ENCODE results near the gene PPP1R12A.
"Not testable (repeated sequence)": the region's sequence is repeated elsewhere in the genome, so short reads cannot be mapped to it uniquely, and the experiment has no call there.

The PPP1R12A gene

DNA sequence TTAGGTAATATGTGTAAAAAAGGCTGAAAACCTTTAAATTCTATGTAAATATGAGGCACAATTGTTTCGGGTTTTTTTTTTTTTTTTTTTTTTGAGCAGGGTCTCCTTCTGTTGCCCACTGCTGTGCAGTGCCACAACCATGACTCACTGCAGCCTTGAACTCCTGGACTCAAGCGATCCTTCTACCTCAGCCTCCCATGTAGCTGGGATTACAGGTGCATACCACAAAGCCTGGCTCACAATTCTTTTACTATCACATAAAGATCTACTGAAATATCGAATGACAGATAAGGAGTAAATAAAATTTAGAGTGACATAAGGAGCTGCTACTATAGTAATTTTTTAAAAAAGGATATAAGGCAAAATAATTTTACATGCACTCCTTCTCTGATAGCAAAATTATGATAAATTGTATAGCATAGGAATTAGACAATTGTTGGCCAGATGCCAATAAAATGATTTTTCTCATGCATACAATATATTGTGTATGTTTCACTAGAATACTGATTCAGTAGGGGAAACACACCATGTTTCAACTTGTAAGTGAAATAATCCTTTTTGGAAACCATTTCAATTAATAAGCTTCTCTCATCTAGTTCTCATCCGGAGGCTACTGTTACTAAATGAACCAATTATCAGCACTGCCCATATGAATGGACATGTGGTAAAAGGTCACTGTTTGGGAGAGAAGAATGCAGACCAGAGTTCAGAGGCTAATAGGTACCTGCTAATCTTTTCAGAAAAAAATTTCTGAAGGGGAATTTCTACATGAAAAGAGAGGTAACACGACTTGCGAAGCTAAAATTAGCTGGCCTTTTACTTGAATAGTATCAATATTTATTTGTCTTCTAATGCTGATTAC is 108.4 kb downstream of the PPP1R12A start:
- H3K27ac ChIP-seq (ENCODE audit: low read depth, low read length), result no peak overlapping the region
- H3K9ac ChIP-seq (ENCODE audit: low read length), result no peak overlapping the region
- H3K27me3 ChIP-seq (ENCODE audit: control insufficient read depth, insufficient read depth, low read length), result no peaks in the 10 kb centered on the region
- peaks cover 2% of the 10 kb centered on the region for H3K4me1 ChIP-seq (ENCODE audit: control insufficient read depth, insufficient read depth, low read length)
- no peak overlapping the region for H3K4me3 ChIP-seq (ENCODE audit: low read length)
- no peaks in the 10 kb centered on the region for H3K36me3 ChIP-seq (ENCODE audit: control insufficient read depth, insufficient read depth, low read length)

DNA sequence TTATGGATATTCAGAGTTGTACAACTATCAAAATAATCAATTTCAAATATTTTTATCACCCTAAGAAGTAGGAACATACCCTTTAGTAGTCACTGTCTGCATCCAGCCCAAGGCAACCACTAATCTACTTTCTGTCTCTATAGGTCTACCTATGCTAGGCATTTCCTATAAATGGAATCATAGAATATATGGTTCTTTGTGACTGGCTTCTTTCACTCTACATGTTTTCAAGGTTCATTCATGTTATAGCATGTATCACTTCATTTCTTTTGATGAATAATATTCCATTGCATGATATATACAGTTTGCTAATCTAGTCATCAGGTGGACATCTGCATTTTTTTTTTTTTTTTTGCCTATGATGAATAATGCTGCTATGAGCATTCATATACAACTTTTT is 112.4 kb downstream of the PPP1R12A start:
- no peak overlapping the region for H3K27ac ChIP-seq (ENCODE audit: low read depth, low read length)
- peaks cover 5% of the 10 kb centered on the region for H3K36me3 ChIP-seq (ENCODE audit: control insufficient read depth, insufficient read depth, low read length)
- H3K9ac ChIP-seq (ENCODE audit: low read length), result no peak overlapping the region
- H3K4me1 ChIP-seq (ENCODE audit: control insufficient read depth, insufficient read depth, low read length), result peaks cover 9% of the 10 kb centered on the region
- no peaks in the 10 kb centered on the region for H3K27me3 ChIP-seq (ENCODE audit: control insufficient read depth, insufficient read depth, low read length)
- no peak overlapping the region for H3K4me3 ChIP-seq (ENCODE audit: low read length)

DNA sequence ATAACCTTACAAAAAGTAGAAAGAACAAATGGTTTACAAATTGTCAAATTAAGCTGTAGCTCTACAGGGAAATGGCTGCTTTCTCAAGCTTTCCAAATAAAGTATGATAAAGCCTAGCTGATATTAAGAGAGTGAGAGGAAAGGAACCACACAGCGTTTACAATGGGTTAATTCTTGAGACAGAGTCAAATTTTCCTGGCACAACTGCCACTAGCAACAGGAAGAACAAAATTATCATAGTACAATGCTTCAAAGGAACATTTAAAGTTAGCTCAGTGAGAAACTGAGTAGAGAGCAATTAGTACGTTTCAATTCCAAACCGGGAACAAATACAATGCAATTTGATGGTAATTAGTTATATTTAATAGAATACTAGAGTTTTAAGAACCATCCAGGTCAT is 116.0 kb downstream of the PPP1R12A start:
- no peak overlapping the region for H3K4me3 ChIP-seq (ENCODE audit: low read length)
- no peak overlapping the region for H3K9ac ChIP-seq (ENCODE audit: low read length)
- H3K27ac ChIP-seq (ENCODE audit: low read depth, low read length), result peak overlapping the region; percentile 14
- H3K27me3 ChIP-seq (ENCODE audit: control insufficient read depth, insufficient read depth, low read length), result no peaks in the 10 kb centered on the region
- H3K36me3 ChIP-seq (ENCODE audit: control insufficient read depth, insufficient read depth, low read length), result peaks cover 5% of the 10 kb centered on the region
- H3K4me1 ChIP-seq (ENCODE audit: control insufficient read depth, insufficient read depth, low read length), result peaks cover 9% of the 10 kb centered on the region

DNA sequence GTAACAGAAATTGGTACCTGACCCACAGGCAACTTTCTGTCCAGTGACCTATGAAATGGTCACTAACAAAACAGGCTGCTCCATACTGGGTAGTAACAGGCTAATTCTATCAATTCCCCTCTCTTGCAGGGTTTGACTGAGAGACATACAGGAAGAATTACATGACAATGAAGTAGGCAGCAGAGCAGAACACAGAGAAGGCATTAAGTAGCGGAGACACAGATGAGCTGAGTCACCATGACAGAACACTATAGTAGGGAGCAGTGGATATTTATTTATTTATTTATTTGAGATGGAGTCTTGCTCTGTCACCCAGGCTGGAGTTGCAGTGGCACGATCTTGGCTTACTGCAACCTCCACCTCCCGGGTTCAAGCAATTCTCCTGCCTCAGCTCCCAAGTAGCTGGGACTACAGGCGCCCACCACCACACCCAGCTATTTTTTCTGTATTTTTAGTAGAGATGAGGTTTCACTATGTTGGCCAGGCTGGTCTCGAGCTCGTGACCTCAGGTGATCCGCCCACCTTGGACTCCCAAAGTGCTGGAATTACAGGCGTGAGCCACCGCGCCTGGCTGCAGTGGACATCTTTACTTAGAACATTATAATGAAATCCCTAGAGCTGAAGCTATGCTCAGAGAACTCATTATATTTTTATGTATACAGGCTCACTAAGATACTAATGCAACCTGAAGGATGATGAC is 150.4 kb downstream of the PPP1R12A start:
- H3K27ac ChIP-seq (ENCODE audit: low read depth, low read length); H3K36me3 ChIP-seq (ENCODE audit: control insufficient read depth, insufficient read depth, low read length): not testable (repeated sequence)

DNA sequence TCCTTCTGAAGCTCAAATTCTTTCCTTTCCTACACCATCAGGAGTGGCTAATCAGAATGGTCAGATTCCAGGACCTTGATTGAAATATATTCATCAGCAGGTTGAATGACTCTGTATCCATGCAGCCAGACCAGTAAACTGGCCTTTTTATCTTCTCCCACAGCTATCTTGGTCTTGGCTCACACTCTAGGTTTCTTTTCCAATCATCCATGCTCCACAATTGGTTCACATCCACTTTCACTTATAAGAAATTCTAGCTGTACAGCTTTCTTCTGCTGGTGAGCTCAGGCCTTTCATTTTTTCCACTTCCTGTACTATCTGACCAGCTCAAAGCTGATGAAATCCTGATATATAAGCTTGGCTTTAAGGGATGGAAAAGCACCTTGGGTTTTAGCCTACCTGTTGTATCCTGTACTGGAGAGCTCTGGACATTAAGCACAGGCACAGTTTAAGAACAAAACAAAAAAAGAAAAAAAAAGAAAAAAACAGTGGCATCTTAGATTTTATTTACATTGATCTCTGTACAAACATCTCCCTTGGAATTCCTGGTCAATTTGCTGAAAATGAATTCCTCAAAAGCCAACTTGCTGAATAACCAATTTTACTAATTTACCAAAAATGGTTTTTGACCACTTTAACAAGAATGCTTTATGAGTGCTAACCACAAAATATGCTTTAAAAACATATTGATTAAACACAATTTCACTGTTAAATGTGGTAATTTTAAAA is 152.6 kb downstream of the PPP1R12A start:
- Histone ChIP-seq H3K36me3 (ENCODE audit: control insufficient read depth, insufficient read depth, low read length) (peaks cover 8% of the 10 kb centered on the region), H3K9ac (ENCODE audit: low read length) (no peak overlapping the region), H3K27ac (ENCODE audit: low read depth, low read length) (no peak overlapping the region), H3K27me3 (ENCODE audit: control insufficient read depth, insufficient read depth, low read length) (no peaks in the 10 kb centered on the region), H3K4me3 (ENCODE audit: low read length) (no peak overlapping the region), H3K4me1 (ENCODE audit: control insufficient read depth, insufficient read depth, low read length) (no peaks in the 10 kb centered on the region)

More for the DNA sequence above, 150.4 kb downstream of the PPP1R12A start:
- H3K4me1 ChIP-seq (ENCODE audit: control insufficient read depth, insufficient read depth, low read length); H3K4me3 ChIP-seq (ENCODE audit: low read length); H3K9ac ChIP-seq (ENCODE audit: low read length); H3K27me3 ChIP-seq (ENCODE audit: control insufficient read depth, insufficient read depth, low read length): not testable (repeated sequence)

DNA sequence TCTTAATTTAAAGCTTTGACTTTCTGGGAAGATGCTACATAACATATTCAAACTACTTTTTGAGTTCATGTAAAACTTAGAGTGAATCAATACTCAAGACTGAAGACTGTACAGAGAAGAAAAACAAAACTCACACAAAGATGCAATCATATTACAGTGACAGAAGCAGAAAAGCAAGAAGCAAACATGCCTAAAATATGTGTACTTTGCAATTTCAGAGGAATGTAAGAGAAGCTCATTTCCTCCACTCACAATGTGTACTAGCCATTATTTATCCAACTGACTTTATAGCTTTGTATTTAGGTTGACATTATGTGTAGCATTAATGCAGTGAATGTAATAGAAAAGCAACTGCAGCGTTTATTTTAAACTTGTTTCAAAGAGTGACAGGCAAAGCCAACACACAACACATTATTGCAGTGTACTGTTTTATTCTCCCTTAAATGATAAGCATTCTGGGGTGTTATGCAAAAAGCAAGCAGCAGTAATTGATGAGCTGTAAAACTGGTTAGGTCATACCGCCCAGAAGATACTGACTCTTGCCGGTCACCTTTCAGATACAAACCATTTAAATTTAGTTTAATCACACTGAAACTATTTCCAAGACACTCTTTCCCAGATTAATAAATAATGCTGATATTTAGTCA is 156.0 kb downstream of the PPP1R12A start:
- H3K36me3 ChIP-seq (ENCODE audit: control insufficient read depth, insufficient read depth, low read length), result no peaks in the 10 kb centered on the region
- H3K4me1 ChIP-seq (ENCODE audit: control insufficient read depth, insufficient read depth, low read length), result no peaks in the 10 kb centered on the region
- H3K4me3 ChIP-seq (ENCODE audit: low read length), result no peak overlapping the region

DNA sequence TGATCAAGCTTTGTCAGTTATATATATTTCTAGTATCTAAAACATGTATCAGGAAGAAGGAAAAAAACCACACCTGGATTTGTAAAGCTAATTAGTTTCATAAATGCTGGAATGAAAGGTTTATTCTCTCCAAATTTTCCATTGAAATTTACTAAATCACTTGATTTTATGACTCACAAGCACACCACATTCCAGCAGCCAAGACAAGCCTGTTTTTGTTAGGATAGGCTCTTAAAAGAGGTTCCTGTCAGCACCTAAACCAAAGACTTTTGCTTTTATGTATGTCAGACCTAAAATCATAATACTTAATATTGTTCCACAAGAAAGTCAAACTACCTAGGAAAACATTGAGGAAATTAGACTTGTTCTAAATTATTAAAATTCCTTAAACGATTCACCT is 158.8 kb downstream of the PPP1R12A start:
- no peaks in the 10 kb centered on the region for H3K36me3 ChIP-seq (ENCODE audit: control insufficient read depth, insufficient read depth, low read length)
- H3K4me1 ChIP-seq (ENCODE audit: control insufficient read depth, insufficient read depth, low read length), result no peaks in the 10 kb centered on the region
- H3K9ac ChIP-seq (ENCODE audit: low read length), result no peak overlapping the region
- H3K27ac ChIP-seq (ENCODE audit: low read depth, low read length), result no peak overlapping the region
- H3K27me3 ChIP-seq (ENCODE audit: control insufficient read depth, insufficient read depth, low read length), result no peaks in the 10 kb centered on the region
- H3K4me3 ChIP-seq (ENCODE audit: low read length), result no peak overlapping the region

More for the DNA sequence above, 156.0 kb downstream of the PPP1R12A start:
- H3K9ac ChIP-seq (ENCODE audit: low read length), result no peak overlapping the region
- H3K27me3 ChIP-seq (ENCODE audit: control insufficient read depth, insufficient read depth, low read length), result no peaks in the 10 kb centered on the region
- no peak overlapping the region for H3K27ac ChIP-seq (ENCODE audit: low read depth, low read length)

DNA sequence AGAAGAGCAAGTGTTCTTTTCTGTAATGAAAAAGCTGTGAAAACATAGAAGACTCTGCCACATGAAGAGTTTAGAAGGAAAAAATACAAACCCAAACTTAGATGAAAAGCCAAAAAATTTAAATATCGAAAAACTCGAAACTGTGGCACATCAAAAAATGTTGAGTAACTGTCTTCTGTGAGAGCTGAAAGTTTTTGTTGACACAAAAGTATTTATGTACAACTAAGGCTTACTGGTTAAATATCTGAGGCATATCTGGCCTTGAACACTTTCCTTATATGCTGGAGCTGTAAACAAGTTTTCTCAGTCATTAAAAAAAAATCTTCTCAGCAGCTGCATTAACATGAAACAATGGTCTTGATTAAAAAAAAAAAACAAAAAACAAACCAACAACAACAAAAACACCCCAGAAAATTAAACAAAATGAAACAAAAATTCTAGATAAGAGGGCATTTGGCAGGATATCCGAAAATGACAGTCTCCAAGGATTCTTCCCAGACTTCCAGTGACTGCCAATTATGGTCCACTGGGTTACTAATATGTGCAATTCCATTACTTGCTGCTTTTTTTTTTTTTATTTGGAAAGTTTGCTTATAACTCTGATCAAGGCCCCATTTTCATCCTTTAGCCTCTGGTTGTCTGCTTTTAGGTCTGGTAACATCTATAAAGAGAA is 159.4 kb downstream of the PPP1R12A start:
- Histone ChIP-seq H3K36me3 (ENCODE audit: control insufficient read depth, insufficient read depth, low read length) (no peaks in the 10 kb centered on the region), H3K4me3 (ENCODE audit: low read length) (no peak overlapping the region), H3K27me3 (ENCODE audit: control insufficient read depth, insufficient read depth, low read length) (no peaks in the 10 kb centered on the region), H3K4me1 (ENCODE audit: control insufficient read depth, insufficient read depth, low read length) (no peaks in the 10 kb centered on the region), H3K9ac (ENCODE audit: low read length) (no peak overlapping the region), H3K27ac (ENCODE audit: low read depth, low read length) (no peak overlapping the region)

DNA sequence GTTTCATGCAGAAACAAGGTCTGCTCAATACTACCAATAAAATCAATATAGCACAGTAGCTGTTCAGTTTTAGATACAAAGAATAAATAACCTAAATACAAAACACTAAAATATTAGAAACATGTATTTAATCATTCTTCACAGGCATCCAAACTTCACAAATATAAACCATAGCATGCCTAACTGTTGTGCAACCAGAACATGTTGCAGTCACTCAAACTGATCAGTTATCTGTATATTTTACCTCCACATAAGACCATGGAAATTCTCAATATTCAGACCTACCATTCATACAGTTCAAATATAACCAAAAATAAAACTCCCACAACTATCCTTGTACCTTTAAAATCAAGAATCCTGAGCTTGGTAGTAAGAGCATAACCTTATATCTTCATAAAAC is 161.0 kb downstream of the PPP1R12A start:
- Histone ChIP-seq H3K9ac (ENCODE audit: low read length) (no peak overlapping the region), H3K4me1 (ENCODE audit: control insufficient read depth, insufficient read depth, low read length) (no peaks in the 10 kb centered on the region), H3K36me3 (ENCODE audit: control insufficient read depth, insufficient read depth, low read length) (no peaks in the 10 kb centered on the region), H3K4me3 (ENCODE audit: low read length) (no peak overlapping the region), H3K27ac (ENCODE audit: low read depth, low read length) (no peak overlapping the region), H3K27me3 (ENCODE audit: control insufficient read depth, insufficient read depth, low read length) (no peaks in the 10 kb centered on the region)

DNA sequence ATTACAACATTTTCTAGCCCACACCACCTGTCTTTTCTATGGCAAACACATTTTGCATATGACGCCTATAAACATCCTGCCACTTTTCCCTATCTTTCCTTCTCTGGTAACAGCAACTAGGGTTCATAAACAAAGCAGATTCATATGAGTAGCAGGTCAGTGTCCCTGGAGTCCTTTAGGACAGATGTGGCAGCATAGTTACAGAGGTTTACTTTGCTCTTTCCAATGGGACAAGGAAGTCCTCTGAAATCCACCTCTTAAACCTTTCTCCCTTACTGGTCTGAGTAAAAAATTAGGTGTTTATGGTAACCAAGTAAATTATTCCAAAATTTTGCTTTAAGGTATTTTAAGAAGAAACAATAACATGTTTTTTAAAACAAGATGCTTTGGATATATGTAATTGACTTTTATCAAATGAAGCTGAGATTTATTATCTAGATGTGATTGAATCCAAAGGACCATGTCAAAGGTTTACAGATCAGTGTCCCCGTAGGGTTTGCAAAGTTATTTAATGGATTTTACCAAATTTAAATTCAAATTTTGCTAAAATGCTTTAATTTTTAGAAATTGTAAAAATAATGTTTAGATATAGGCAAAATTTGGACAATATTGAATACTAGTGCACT is 164.9 kb downstream of the PPP1R12A start:
- Histone ChIP-seq H3K27me3 (ENCODE audit: control insufficient read depth, insufficient read depth, low read length) (no peaks in the 10 kb centered on the region), H3K4me1 (ENCODE audit: control insufficient read depth, insufficient read depth, low read length) (no peaks in the 10 kb centered on the region), H3K9ac (ENCODE audit: low read length) (no peak overlapping the region), H3K4me3 (ENCODE audit: low read length) (no peak overlapping the region), H3K27ac (ENCODE audit: low read depth, low read length) (no peak overlapping the region), H3K36me3 (ENCODE audit: control insufficient read depth, insufficient read depth, low read length) (no peaks in the 10 kb centered on the region)

DNA sequence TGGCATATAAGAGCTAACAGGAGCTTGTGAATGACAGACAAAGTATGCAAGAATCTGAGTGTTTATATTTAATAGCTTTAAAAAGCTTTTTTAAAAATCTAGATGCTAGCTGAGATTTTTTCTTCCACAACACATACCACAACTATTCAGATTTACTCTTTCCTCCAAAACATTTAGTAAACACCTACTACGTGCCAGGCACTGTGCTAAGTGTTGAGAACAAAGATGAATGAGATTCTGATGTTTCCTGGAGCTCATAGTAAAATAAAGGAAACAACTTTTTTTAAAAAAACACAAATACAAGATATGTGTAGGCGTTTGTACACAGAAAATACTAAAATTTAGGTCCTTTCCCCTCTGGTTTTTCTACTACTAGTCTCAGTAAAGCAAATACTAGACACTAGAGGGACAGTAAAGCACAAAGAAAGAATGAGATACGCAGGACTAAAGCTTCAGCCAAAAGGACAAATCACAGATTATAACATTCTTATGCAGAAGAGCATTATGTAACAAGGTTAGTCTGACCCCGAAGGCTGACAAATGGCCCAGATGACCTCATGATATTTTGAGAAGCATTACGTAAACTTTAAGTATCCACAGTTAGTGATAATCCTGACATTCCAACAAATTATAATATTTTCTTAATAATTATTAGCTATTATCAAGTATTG is 165.6 kb downstream of the PPP1R12A start:
- Histone ChIP-seq H3K4me1 (ENCODE audit: control insufficient read depth, insufficient read depth, low read length) (no peaks in the 10 kb centered on the region), H3K4me3 (ENCODE audit: low read length) (no peak overlapping the region), H3K27ac (ENCODE audit: low read depth, low read length) (no peak overlapping the region), H3K9ac (ENCODE audit: low read length) (no peak overlapping the region), H3K27me3 (ENCODE audit: control insufficient read depth, insufficient read depth, low read length) (no peaks in the 10 kb centered on the region), H3K36me3 (ENCODE audit: control insufficient read depth, insufficient read depth, low read length) (no peaks in the 10 kb centered on the region)
